Spinal cord (tissue), 10 donors: ENCODE measurements around the gene POMT2. TPM values are rescaled to one million over a fixed set of nuclear protein-coding genes. Genes with fewer than 3 reads are reported as not detected.

Source experiments
- DNase-seq, 6 donors: peaks; one replicate each; pipeline versions ENCODE4 v3.0.0 to v3.0.0-alpha.2; 2013 to 2015; ENCODE audit warnings: low spot score in 6 of 6, low read depth in 4 of 6
- H3K27ac ChIP-seq: one replicate; pipeline ENCODE4 v1.5.1; 2013; ENCODE audit warnings: low read depth, low read length, control low read depth
- H3K27me3 ChIP-seq: one replicate; pipeline ENCODE4 v1.6.1; 2013; ENCODE audit warnings: low read length; ENCODE audit not compliant: control insufficient read depth, insufficient read depth
- H3K36me3 ChIP-seq: one replicate; pipeline ENCODE4 v1.6.1; 2013; ENCODE audit warnings: low read length; ENCODE audit not compliant: control insufficient read depth, insufficient read depth
- H3K4me1 ChIP-seq: one replicate; pipeline ENCODE4 v1.6.1; 2013; ENCODE audit warnings: low read length; ENCODE audit not compliant: control insufficient read depth, insufficient read depth
- H3K4me3 ChIP-seq: one replicate; pipeline ENCODE4 v1.5.1; 2013; ENCODE audit warnings: low read depth, low read length, control low read depth
- H3K9me3 ChIP-seq: one replicate; pipeline ENCODE4 v1.6.1; 2013; ENCODE audit warnings: low read length; ENCODE audit not compliant: control insufficient read depth, insufficient read depth
- WGBS: methylation state at CpG from one replicate; pipeline ENCODE4 v1.1.5; 2013; ENCODE audit warnings: missing lambda C conversion rate; ENCODE audit not compliant: insufficient coverage; 5-methylcytosine and 5-hydroxymethylcytosine counted together
- polyA plus RNA-seq, 2 donors: library from polyadenylated mRNA; unstranded; fragments of 120-200 nt; gene quantifications; one replicate each; pipeline ENCODE4 v1.2.1, GENCODE V29; 2013; ENCODE audit not compliant: insufficient read length in 2 of 2
- total RNA-seq, 2 donors: library from RNA; depleted of rRNA in 1 of 2; stranded (reverse); fragments of 120-200 nt in 1 of 2; fragments of >200 nt in 1 of 2; gene quantifications; one replicate each; pipeline versions ENCODE4 v1.2.3 to v1.2.4, GENCODE V29; 2013 to 2014
- donor health status: healthy.

The POMT2 gene
- total and polyA plus RNA-seq, 4 donors, result 19.9 to 55.7 (median 31.2) TPM

DNA sequence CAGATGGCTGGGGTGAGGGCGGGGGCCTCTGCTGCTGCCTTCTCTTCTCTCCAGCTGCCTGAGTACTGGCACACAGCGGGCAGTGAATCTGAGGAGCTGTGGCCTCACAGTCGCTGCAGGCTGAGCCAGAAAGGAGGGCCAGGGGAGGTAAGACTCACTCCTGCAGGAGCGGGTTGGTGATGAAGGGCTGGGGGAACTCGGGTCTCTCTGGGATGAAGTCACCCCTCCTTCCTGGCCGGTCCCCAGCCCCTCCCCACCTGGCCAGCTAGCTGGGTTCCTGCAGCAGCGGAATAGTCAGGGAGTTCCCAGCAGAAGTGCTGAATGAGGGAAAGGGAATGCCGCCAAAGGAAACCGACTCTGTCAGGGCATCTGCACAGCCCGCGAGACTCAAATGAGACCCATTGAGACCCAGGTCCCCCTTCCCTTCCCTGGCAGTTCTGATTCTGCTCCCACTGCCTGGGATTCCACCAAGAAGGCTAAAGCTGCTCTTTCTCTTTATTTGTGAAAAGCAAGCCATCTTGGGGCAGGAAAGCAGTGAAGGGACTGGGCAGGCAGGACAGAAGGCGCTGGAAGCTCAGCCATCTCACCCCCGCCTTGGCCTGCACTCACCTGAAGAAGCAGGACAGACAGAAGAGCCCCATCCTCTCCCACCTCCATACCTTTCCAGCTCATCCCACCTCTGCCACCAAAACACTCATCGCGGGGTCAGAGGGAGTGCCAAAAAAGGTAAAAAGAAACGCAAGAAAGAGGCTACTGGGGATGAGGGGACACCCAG is 54.9 kb downstream of the POMT2 start:
- Histone ChIP-seq H3K9me3 (peaks cover 4% of the 10 kb centered on the region), H3K27ac (no peak overlapping the region), H3K4me1 (peaks cover 29% of the 10 kb centered on the region), H3K36me3 (peaks cover 3% of the 10 kb centered on the region), H3K4me3 (no peak overlapping the region), H3K27me3 (peaks cover 14% of the 10 kb centered on the region)
- WGBS, result 55% methylated on average over 4 of the region's 16 CpGs
- peak in 2 of 6 donors; percentile 30 to 45 for DNase-seq

DNA sequence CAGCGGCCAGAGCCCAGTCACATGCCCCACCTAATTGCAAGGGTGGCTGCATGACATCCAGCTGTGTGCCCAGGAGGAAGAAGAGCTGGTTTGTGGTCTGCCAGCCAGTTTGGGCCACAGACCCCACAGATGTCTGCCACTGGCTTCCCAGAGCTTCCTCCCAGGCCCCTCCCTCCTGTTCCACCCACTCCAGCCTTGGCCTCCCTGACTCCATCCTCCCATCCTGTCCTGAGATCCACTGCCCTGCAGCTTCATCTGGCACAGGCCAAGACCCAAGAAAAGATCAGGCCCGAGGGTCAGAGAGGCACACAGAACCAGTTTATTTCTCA is 55.5 kb downstream of the POMT2 start:
- Histone ChIP-seq H3K4me1 (peaks cover 32% of the 10 kb centered on the region), H3K9me3 (peaks cover 4% of the 10 kb centered on the region), H3K27me3 (peaks cover 11% of the 10 kb centered on the region), H3K27ac (no peak overlapping the region), H3K36me3 (peaks cover 9% of the 10 kb centered on the region), H3K4me3 (no peak overlapping the region)
- 66% methylated on average over 2 of the region's 2 CpGs for WGBS
- DNase-seq, result no peak

DNA sequence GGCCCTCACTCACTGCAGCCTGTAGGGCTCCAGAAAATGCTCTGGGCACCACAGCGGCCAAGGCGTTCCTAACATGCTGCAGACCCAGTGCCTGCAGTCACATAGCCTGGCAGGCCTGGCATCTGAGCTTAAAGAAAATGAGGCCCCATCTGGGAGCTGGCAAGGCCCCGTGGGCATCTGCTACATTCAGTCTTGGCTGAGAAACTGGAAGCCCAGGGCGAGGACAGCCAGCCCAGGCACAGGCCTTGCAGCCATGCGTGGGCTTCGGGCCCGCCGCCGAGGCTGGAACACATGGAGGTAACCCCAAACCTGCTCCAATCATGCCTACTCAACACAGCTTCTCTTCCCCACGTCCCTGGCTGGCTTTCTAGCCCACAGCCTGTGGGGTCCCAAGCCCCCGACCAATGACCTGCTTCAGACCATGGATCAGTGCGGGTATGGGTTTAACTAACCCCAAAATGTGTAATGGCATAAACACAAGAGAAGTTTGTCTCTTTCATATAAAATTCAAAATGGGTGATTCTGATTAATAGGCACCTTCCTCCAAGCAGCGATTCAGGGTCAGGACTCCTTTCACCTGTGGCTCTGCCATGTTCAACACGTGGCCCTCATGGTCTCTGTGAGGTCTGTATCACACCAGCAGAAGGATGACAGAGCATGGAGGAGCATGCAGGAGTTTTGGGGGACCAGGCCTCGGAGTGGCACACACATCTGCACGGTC is 56.1 kb downstream of the POMT2 start:
- WGBS, result 79% methylated on average over 13 of the region's 16 CpGs
- H3K36me3 ChIP-seq, result peaks cover 9% of the 10 kb centered on the region
- peaks cover 4% of the 10 kb centered on the region for H3K9me3 ChIP-seq
- no peak overlapping the region for H3K27ac ChIP-seq
- peak in 2 of 6 donors; percentile 41 to 90 for DNase-seq
- no peak overlapping the region for H3K4me3 ChIP-seq
- H3K4me1 ChIP-seq, result peaks cover 32% of the 10 kb centered on the region
- peaks cover 8% of the 10 kb centered on the region for H3K27me3 ChIP-seq

DNA sequence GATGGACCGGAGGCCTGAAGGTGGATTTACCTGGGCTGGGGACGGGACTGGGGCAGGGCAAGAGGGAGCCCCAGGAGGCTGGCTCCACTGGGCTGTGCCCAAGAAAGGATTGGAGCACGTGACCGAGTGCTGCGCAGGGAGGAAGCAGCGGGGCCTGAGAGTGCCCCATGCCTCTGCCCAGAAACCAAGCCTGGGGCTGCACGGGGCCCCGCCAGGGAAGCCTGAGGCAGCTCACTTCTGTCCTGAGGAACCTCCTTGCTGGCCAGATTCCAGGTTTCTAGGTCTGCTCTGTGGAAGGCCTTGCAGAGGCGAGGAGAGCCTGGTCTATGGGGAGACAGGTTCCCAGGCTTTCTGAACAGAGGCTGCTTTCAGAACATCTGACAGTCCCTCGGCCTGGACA is 60.1 kb downstream of the POMT2 start:
- Histone ChIP-seq H3K36me3 (peaks cover 30% of the 10 kb centered on the region), H3K4me1 (peaks cover 23% of the 10 kb centered on the region), H3K9me3 (no peaks in the 10 kb centered on the region), H3K27me3 (no peaks in the 10 kb centered on the region), H3K27ac (no peak overlapping the region), H3K4me3 (no peak overlapping the region)
- 40% methylated on average over 10 of the region's 10 CpGs for WGBS
- peak in 2 of 6 donors; percentile 59 to 62 for DNase-seq

DNA sequence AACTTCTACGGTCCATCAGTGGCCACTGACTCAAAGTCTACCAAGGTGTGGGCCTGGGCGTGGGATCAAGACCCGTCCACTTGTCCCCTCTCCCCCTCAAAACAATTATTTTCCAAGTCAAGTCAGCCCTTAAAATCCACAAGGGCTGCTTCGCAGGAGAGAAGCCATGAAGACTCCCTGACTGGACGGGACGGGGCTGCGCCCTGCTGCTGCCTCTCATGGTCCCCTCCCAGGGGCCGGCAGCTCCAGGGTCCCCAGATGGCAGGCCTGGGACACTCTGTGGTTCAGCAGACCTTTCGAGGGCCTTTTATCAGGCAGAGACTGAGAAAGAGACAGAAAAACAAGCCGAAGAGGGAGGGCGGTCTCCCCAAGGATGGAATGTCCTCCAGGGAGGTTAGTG is 60.5 kb downstream of the POMT2 start:
- Histone ChIP-seq H3K27ac (no peak overlapping the region), H3K4me3 (no peak overlapping the region), H3K9me3 (no peaks in the 10 kb centered on the region), H3K27me3 (no peaks in the 10 kb centered on the region), H3K36me3 (peaks cover 30% of the 10 kb centered on the region), H3K4me1 (peaks cover 19% of the 10 kb centered on the region)
- 89% methylated on average over 11 of the region's 11 CpGs for WGBS
- DNase-seq, result no peak

DNA sequence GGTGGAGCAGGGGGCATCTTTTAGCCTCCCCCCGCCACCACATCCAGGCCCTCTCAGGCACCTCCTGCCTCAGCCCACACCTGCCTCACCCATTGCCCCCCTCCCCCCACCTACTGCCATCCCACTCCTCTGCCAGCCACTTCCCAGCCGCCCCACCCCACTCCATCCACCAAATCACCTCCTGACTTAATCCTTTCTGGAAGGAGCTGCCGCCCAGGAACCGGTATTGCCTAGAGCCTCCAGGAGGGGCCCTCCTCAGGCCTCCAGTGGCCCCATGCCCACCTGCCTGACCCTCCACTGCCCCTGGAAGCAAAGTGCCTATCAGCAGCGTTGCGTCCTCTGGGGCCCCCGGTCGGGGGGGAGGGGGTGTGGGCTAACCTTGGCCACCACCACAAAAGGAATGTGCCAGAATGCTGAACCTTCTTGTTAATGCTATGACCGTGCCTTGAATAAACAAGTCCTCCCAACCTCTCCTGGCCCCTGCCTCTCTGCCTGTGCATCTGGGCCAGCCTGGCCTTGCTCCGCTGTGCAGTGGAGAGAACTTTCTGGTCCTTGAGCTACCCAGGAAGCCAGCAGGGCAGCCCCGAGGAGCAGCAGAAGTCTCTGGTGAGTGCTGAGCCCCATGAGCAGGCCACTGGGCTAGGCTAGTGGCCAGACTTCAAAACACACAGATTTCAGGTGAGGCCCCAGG is 61.5 kb downstream of the POMT2 start:
- WGBS, result 83% methylated on average over 7 of the region's 11 CpGs
- H3K27me3 ChIP-seq, result no peaks in the 10 kb centered on the region
- H3K36me3 ChIP-seq, result peaks cover 31% of the 10 kb centered on the region
- H3K4me1 ChIP-seq, result peaks cover 15% of the 10 kb centered on the region
- no peak overlapping the region for H3K4me3 ChIP-seq
- H3K9me3 ChIP-seq, result no peaks in the 10 kb centered on the region
- DNase-seq, result no peak
- H3K27ac ChIP-seq, result no peak overlapping the region

DNA sequence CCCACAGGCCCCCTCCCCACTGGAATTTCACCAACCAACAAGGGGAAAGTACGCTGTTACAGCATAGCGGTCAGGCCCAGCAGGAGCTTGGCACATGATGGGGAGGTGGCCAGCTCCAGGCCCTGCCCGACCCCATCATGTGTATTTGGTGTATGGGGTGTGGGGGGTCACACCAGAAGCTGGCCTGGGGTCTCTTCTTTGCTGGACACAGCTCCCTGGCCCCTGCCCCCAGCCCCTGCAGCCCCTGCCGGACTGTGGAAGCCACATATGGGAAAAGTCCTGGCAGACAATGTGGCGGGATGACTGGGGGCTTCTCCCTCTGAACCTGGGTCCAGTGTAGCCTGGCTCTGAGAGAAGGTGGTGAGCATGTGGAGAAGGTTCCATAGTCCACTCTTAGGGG is 62.1 kb downstream of the POMT2 start:
- no peaks in the 10 kb centered on the region for H3K9me3 ChIP-seq
- H3K4me3 ChIP-seq, result no peak overlapping the region
- WGBS, result 85% methylated on average over 3 of the region's 5 CpGs
- peaks cover 37% of the 10 kb centered on the region for H3K36me3 ChIP-seq
- no peaks in the 10 kb centered on the region for H3K27me3 ChIP-seq
- no peak overlapping the region for H3K27ac ChIP-seq
- DNase-seq, result no peak
- H3K4me1 ChIP-seq, result peaks cover 15% of the 10 kb centered on the region

DNA sequence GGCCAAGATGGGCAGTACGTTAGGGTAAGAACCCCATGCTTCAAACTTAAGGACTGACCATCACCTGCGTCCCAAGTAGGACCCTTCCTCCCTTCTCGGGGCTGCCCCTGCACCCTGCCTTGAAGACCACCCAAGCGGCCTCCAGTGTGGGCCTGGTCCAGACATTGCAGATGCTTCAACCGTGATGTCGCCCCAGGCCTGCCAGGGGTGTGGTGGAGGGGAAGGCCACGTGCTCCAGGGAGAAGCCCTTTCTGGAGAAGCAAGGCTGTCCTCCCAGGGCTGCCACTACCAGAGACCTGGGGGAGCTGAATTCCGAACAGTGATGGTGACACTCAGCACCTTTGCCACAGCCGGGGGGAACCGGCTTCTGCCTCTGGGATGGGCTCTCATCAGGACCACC is 63.0 kb downstream of the POMT2 start:
- Histone ChIP-seq H3K27me3 (no peaks in the 10 kb centered on the region), H3K4me1 (peaks cover 15% of the 10 kb centered on the region), H3K27ac (no peak overlapping the region), H3K4me3 (no peak overlapping the region), H3K9me3 (no peaks in the 10 kb centered on the region), H3K36me3 (peaks cover 44% of the 10 kb centered on the region)
- whole genome bisulfite sequencing, result 93% methylated on average over 10 of the region's 10 CpGs
- DNase-seq, result no peak

DNA sequence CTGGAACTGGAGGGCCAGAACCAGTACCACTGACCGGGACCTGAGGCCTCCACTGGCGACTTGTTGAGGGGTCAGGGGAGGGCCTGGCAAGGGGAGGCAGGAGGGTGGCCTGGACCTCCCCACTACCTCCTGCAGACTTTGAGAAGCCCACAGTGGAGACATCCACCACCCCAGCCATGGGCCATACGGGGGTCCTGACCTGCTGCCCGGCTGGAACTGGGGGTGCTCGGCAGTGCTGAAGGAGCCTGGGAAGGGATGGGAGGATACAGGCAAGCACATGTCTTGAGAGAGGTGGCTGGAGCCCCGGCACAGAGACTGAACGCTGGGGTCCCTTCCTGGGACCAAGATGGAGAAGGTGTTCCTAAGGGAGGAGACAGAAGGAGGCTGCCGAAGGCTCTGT is 64.0 kb downstream of the POMT2 start:
- H3K27me3 ChIP-seq, result no peaks in the 10 kb centered on the region
- H3K9me3 ChIP-seq, result no peaks in the 10 kb centered on the region
- H3K27ac ChIP-seq, result no peak overlapping the region
- H3K36me3 ChIP-seq, result peaks cover 52% of the 10 kb centered on the region
- peaks cover 15% of the 10 kb centered on the region for H3K4me1 ChIP-seq
- DNase-seq, result no peak
- WGBS, result 87% methylated on average over 6 of the region's 8 CpGs
- H3K4me3 ChIP-seq, result no peak overlapping the region
